ENCODE data around the gene KLHL8.
"Not testable (repeated sequence)": the region's sequence is repeated elsewhere in the genome, so short reads cannot be mapped to it uniquely, and the experiment has no call there.

DNA sequence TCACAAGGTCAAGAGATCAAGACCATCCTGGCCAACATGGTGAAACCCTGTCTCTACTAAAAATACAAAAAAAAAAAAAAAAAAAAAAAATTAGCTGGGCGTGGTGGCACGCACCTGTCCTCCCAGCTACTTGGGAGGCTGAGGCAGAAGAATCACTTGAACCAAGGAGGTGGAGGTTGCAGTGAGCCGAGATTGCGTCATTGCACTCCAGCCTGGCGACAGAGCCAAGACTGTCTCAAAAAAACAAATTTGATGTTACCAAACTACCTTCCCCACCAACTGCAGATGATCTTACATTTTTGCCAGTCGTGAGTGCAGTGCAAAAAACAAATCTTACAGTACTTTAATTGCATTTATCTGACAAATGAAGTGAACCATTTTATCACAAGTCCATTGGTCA, 74.5 kb downstream of the KLHL8 start:
- TF ChIP-seq POLR2AphosphoS5, POLR2A (IDR thresholded peaks at IDR 0.05; ENCODE audit: low read depth, low read length): not testable (repeated sequence)

Measured in GM12891 (cell line).